Fibroblast of pulmonary artery (primary cell): ENCODE measurements around the gene ZNF785.

Experiments used
- DNase-seq: peaks from one replicate; pipeline ENCODE4 v3.0.0-alpha.2; 2010; ENCODE audit warnings: low read depth
- H3K4me3 ChIP-seq: replicated peaks from 2 replicates; pipeline ENCODE4 v1.5.1; 2011; ENCODE audit warnings: low read depth, mild to moderate bottlenecking, control low read depth, low read length, moderate library complexity
- CTCF ChIP-seq: IDR thresholded peaks from 2 replicates; pipeline ENCODE4 v1.5.1; 2011; ENCODE audit warnings: mild to moderate bottlenecking, control low read depth, low read length, inconsistent platforms; ENCODE audit errors: missing control alignments

ZNF785 gene

GRCh38 chr16:30609926-30610839 is 24.7 kb upstream of the ZNF785 start, which contains the start of gene ZNF689:
ZNF689 (minus strand) TSS chr16:30610389; CDS start chr16:30610041, 348 bp downstream.
- peak within 1 kb of the TSS; percentile 68 for H3K4me3 ChIP-seq
- DNase-seq = peak; percentile 98
- no peak for TF ChIP-seq CTCF

- no peak for TF ChIP-seq CTCF
- DNase-seq = peak; percentile 41
- H3K4me3 ChIP-seq = peak overlapping the region; percentile 68
These were observed 23.8 kb upstream of the ZNF785 start for GRCh38 chr16:30609002-30609925.

- H3K4me3 ChIP-seq = no peak overlapping the region
- DNase-seq = no peak
- TF ChIP-seq CTCF = no peak
These were observed 20.5 kb upstream of the ZNF785 start for GRCh38 chr16:30606004-30606403.

- H3K4me3 ChIP-seq = no peak overlapping the region
- DNase-seq = no peak
- TF ChIP-seq CTCF = no peak
These were observed 19.7 kb upstream of the ZNF785 start for GRCh38 chr16:30605158-30605557.

- no peak overlapping the region for H3K4me3 ChIP-seq
- no peak for TF ChIP-seq CTCF
- no peak for DNase-seq
These were observed 18.9 kb upstream of the ZNF785 start for GRCh38 chr16:30604316-30604947.

GRCh38 chr16:30603945-30604315 is 18.4 kb upstream of the ZNF785 start:
- no peak for DNase-seq
- no peak for TF ChIP-seq CTCF
- no peak overlapping the region for H3K4me3 ChIP-seq
